Measurements from ENCODE around the gene SRR.
"Not testable (repeated sequence)": the region's sequence is repeated elsewhere in the genome, so short reads cannot be mapped to it uniquely, and the experiment has no call there.

SRR gene

DNA sequence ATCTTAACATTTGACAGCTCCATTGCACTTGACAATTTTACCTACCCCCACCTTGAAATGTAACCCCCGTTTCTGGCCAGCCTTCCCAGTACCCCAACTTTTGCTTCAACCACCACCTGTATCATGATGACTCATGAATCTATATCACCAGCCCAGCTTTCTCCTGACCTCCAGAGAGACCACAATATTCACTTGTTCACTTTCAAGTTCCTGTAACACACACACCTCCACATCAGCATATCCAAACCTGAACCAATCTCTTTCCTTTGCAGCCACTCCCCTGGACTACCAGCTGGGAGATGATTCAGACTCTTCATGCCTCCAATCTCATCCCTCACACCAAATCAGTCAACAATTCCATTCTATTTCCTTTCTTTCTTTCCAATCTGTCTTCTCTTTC is 8.2 kb upstream of the SRR start:
- no peak for DNase-seq

GRCh38 chr17:2297023-2297422 is 6.7 kb upstream of the SRR start:
- no peak for DNase-seq

DNA sequence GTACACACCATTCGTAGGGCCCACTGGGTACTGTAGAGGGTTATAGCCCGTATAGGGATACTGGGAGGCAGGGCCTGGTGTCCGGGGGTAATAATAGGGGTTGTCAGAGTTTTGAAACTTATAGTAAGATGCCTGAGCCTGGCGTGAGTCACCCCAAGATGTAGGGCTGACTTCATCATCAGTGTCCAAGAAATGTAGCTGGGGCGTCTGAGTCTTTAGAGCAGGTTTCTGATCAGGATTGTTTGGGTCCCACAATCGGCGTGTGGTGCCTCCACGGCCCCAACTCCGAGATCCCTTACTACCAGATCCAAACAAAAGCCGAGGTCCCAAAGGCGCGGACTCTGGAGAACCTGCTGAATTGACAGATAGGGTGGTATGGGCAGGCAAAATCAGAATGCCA is 4.6 kb upstream of the SRR start:
- no peak for DNase-seq

DNA sequence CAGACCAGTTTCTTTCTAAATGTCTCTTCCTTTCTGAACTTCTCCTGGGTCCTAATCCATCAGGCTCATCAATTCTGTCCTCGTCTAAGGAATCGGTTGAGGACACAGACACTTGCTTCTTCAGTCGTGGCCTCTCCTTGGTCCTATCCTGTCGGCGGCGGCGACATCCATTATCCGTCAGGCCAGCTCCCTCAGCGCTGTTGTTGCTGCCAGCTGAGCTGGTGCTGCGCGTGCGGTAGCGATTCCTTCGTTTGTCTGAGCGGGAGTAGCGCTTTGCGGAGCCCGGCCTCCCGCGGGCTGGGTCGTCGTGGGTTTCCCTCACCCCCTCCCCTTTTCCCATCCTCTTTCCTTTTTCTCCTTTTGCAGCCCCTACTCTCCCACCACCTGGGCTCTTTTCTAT is 4.0 kb upstream of the SRR start:
- no peak for DNase-seq

DNA sequence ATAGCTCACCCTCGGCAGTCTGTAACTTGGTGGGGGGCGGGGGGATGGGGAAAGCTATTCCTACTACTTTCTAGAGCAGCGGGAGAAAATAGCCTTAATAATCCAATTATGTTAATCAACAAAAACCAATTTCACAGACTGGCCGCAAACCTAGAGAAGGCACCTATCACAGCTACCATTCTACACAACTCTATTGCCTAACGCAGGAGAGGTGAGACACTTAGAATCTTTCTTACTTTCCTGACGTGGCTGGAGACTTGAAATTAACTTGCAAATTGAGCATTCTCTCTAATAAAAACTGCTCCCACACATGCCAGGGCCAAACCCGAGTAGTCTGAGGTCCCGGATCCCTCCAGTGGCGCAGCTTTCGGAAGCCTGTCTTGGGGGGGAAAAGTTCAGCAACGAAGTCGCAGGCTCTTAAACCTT is 959 bp upstream of the SRR start:
- no peak for DNase-seq

DNA sequence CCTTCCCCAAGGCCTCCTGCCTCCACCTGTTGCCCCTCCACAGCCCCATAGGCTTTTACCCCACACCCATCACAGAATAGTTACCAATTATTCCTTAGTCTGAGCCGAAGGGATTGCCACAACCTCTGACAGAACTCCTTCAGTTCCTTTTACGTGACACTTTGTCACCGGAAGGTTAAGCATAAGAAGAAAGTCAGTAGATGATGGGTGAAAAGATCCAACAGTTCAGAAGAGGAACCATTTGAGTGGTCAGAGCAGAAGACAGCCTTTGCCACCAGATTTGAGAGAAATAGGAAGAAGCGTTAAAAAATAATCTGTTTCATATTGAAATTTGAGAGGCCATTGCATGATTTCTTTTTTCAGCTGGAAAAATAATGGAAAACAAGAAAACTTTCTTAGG is 1.2 kb downstream of the SRR start:
- no peak for DNase-seq

DNA sequence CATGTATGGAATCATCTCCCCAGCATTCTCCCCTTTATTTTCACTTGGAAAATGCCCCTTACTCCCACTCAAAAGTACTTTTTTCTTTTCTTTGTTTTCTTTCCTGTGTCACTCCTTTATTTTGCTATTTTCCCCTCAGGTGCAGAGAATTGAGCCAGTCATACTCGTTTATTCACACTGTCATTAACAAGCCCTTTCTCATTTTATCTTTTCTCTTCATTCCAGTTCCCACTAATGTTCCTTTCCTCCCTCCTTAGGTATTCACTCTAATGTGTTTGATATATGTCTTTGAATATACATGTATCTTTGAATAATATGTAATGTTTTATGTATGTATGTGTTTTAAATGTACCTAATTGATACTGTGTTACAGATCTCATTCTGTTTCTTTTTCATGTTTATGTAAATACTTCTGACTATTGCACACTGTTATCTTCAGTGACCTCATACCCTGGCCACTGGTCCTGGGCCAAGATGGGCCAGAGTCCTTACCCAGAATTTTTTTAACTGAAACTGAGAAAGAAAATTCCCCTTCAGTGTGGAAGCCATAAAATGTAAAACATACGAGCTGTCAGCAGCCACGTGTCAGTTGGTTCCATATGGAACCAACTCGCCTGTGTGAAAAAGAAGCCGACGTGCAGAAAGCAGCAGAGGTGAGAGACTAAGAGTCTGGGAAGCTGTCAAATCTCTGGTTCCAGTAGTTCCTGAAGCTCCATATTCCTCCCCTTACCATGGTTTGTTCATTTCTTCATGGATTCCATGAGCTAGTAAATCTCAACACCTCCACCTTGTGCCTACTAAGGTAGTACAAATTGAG is 5.8 kb downstream of the SRR start:
- DNase-seq, result no peak

DNA sequence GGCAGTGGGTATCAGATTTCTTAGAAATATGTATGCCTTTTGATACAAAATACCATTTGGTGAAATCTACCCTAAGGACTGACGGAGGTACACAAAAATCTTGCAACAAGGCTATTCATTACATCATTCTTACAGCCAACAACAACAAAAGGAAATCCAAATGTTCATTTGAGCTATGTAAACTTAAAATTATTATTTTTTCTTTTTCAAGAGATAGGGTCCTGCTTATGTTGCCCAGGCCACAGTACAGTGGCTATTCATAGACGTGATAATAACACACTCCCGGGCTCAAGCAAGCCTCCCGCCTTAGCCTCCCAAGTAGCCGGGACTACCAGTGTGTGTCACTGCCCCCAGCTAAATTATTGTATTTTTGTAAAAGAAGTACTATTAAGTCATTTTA is 9.0 kb downstream of the SRR start:
- DNase-seq, result no peak

- DNase-seq, result not testable (repeated sequence)
Observed at GRCh38 chr17:2316916-2317205, 13.1 kb downstream of the SRR start.

GRCh38 chr17:2317796-2318195 is 14.0 kb downstream of the SRR start:
- DNase-seq, result no peak

- no peak for DNase-seq
Observed at GRCh38 chr17:2319051-2319450, 15.3 kb downstream of the SRR start.

DNA sequence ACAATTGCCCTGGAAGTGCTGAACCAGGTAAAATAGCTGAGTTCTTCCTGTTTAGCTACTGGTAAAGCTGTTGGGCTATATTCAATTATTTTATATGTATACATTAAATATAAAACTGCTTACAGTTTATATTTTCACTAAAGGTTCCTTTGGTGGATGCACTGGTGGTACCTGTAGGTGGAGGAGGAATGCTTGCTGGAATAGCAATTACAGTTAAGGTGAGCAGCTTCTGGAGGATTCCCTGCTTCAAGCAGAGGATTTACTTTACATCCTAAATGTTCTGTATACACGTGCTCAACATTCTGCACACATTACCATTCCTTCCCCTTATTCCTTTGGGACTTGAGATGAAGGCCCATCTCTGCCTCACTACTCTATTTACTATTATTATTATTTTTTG is 17.6 kb downstream of the SRR start:
- no peak for DNase-seq

GRCh38 chr17:2323629-2324314 is 20.0 kb downstream of the SRR start:
- DNase-seq, result no peak

- no peak for DNase-seq
Observed at GRCh38 chr17:2331303-2331702, 27.6 kb downstream of the SRR start.

DNA sequence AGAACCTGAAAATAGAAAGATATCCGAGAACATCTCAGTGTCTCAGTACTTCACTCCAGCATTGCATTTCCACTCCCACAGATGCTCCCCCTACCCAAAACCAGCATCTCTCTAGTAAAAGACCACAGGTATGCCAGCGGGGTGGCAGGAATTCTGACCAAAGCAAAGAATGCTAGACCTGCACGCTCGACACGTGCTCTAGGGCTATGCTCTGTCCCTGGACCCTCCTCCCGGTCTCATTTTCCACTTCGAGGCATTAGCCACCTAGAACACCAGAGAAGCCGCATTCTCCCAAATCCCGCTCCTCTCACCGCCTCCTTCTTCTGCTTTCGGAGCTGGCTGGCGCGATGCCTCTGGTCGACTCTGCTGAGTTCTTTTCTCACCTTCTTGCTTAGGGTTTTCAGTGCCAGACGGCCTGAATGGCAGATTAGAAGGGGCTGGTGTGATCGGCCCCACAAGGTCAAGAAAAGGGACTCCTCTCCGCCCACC is 32.0 kb downstream of the SRR start:
- no peak for DNase-seq

GRCh38 chr17:2336215-2336851 is 32.6 kb downstream of the SRR start, which contains the start of gene TSR1:
TSR1 (minus strand) TSS chr17:2336457; CDS start chr17:2336427, 30 bp downstream.
- peak; percentile 28 for DNase-seq

DNA sequence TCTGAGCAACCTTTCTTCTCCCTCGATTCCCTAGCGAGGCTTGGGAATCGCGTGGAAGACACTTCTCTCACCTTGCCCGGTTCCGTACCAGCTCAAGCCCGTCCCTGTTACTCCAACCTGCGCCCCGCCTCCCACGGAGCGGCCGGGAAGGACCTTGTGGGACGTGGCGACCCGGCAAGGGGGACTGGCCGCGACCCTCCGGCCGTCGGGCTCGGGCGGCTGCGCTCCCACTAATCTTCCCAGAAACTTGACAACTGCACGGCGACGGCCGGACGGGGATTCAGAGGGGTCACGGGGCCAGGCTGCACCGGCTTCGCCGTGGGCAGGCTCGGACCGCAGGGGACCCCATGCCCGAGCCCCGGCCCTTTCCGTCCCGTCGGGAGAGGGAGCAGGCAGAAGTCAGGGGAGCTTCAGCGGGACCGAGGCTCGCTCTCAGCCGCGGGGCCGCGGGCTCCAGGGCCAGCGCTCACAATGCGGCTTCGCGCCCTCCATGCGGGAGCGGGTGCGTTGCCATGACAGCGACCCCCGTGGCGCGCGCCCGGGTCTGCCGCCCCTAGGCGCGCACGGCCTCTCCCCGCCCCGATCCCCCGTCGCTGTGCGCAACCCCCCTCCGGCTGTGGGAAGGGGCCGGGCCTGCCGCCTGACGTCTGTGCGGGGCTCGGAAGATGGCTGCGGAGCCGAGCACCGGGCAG is 33.2 kb downstream of the SRR start, which contains the start of gene SGSM2:
SGSM2 (plus strand) TSS at position 650 of the 692 bp plus-strand sequence. CDS start 188 bp downstream, outside the sequence.
- DNase-seq, result peak; percentile 7

DNA sequence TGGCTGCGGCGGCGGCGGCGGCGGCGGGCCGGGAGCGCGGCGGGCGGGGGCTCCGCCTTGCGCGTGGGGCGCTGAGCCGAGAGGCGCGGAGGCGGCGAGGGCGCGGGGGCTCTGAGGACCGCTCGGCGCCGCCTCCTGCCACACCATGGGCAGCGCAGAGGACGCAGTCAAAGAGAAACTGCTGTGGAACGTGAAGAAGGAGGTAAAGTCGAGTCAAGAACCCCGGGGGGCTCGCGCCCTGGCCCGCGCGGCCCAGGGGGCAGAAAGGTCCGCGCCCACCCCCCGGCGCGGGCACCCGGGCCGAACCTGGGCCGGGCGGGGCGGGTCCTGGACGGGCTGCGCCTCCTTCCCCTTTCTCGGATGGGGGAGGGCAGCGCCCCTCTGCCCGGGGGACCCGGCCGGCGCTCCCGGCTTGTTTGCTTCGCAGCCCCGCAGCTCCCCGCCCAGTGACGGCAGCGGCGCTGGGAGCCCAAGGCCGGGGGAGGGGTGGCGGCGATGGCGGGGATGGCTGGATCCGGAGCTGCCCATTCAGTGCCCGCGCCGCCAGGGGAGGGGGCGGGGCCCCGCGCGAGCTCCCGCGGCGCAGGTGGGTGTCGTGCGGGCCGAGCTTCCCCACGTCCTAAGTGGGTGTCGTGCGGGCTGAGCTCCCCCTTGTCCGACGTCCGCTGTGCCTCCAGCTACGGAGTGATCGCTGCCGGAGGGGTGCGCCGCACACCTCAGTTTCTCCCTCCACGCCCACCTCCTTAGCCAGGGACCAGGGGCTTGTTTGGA is 34.0 kb downstream of the SRR start:
- peak; percentile 31 for DNase-seq

GRCh38 chr17:2338315-2338657 is 34.5 kb downstream of the SRR start:
- DNase-seq, result no peak

- DNase-seq, result no peak
Observed at GRCh38 chr17:2343421-2343820, 39.7 kb downstream of the SRR start.

DNA sequence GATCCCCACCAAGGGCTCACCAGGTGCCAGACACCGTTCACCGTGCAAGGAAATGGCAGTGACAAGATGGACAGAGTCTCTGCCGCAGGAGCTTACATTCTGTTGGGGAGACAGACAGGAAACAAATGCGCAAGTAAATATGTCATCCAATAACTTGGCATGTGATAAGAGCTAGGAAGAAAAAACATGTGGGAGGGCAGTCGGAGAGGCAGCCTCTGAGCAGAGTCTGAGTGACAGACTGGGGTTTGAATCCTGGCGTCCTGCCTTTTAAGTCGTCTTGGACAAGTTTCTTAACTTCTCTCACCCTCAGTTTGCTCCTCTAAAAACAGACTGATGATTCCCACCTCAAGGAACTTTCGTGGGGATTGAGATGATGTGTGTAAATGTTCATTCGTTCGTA is 40.8 kb downstream of the SRR start:
- DNase-seq, result no peak

- DNase-seq, result no peak
Observed at GRCh38 chr17:2346475-2346874, 42.7 kb downstream of the SRR start.

Data from NCI-H774 (cell line).